ENCODE measurements around the gene TMA7B.

TMA7B gene

GRCh38 chr22:39997939-39998726 is 37.9 kb downstream of the TMA7B start:
- DNase-seq (ENCODE audit: low read depth in 1 of 2, low spot score in 1 of 2), result no peak

- DNase-seq (ENCODE audit: low read depth in 1 of 2, low spot score in 1 of 2), result no peak
Observed at GRCh38 chr22:39999144-39999757, 39.1 kb downstream of the TMA7B start.

GRCh38 chr22:40000171-40000570 is 40.0 kb downstream of the TMA7B start:
- DNase-seq (ENCODE audit: low read depth in 1 of 2, low spot score in 1 of 2), result no peak

DNA sequence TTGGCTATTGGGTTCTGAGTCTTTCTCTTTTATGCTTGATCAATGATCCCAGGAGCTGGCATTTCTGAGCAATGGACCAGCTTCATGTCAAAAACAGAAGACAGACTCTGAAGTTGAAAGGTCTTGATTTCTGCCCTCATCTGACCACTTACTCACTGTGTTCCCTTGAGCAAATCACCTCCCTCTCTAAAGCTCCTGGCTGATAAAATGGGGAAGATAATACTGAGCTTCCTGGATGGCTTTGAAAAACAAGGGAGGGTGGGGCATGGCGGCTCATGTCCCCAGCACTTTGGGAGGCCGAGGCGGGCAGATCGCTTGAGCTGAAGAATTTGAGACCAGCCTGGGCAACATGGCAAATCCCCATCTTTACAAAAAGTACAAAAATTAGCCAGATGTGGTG is 40.9 kb downstream of the TMA7B start:
- DNase-seq (ENCODE audit: low read depth in 1 of 2, low spot score in 1 of 2), result no peak

DNA sequence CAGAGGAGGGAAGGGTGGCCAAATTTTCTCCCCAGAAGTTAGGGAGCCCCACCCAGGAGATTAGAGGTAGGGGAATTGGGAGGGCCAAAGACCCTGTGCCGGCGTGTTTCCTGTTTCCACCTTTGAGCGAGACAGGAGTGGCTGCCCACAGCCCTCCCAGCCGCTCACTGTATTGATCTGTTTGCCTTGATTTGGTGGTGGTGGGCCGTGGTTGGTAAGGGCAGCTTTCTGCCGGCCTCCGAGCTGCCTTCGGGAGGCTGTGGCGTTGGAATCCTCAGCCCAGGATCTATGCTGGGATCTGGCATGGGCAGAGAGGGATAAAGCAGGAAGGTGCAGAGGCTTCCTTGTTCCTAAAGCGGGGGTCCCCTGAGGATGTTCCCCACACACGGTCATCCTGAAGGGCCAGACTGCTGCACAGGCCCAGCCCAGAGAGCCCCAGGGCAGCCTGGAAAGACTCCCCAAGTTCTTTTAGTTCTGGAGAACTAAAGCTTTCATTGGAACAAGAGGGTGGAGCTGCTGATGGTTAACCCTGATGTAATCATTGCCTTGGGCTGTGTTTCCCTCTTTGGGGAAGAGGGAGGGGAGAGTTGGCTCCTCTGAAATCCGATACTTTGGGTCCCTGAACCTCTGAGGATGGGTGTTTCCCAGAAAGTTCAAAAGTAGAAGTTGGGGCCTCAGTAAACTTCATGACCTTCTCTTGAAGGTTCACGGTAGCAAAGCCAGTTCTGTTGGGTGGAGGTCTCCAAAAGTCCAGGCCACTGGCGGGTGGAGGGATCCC is 41.8 kb downstream of the TMA7B start:
- DNase-seq (ENCODE audit: low read depth in 1 of 2, low spot score in 1 of 2), result no peak

DNA sequence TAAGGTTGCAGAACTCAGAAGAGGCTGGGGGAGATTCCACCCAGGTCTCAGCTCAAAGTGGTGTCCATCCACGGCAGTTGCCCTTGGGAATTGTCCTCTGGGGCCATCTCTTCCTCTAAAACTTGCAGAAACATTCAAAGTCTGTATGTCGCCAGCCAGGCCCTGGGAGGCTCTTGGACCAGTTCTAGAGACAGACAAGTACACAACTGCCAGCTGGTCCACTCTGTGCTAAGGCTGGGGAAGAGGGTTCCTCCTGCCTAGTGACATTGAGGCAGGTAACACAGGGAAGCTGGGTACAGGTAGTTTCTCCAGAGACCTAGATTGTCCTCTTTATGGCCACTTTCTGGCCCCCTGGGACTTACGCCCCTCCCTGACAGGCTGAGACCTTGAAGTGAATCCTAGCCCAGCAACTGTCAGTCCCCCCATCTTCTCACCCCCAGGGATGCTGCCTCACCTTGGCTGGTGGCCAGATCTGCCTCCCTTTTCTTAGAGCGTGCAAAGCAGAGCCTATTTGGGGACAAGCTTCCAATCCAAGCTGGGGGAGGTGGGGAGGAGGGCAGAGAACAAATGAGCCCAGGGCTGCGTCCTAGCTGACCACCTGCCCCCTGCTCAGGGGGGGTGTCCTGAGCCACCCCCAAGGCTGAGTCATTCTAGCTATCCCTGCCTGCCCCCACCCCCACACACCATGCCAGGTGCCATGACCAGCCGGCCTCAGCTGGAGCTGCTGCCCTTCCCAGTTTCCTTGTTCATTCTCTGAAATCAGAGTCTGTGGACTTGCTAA is 42.9 kb downstream of the TMA7B start:
- DNase-seq (ENCODE audit: low read depth in 1 of 2, low spot score in 1 of 2), result no peak

DNA sequence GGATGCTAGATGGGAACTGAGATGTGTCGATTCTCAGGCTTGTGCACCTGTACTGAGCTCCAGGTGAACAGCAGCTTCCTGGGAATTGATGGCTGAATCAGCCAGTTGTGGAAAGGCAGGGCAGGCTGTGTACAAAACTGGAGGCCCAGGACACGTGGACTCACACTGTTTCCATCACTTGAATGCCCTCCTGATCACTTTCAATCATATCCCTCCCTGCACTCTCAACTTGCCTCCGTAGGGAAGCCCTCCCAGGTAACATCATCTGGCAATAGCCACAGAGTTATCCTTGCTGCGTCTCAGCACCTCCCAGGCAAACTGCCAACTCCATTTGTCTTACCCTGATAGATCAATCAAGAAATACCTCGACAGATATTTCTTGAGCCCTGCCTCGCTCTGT is 44.6 kb downstream of the TMA7B start:
- no peak for DNase-seq (ENCODE audit: low read depth in 1 of 2, low spot score in 1 of 2)

DNA sequence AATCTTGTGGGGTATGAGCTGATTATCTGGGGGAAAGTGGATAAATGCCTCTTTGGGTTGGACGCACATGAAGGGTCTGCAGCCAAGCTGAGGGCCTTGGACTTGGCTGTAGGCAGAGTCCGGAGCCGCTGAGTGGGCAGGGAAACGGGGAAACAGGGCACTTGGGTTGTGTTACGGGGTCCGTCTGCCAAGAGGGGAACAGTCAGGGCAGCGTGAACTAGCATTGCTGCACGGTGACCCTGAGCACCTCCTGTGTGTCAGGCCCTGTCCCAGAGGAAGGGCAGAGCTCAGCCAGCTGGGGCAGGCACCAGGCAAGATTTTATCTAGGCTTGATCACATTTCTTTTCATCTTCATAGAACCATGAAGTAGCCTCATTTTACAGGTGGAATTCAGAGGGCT is 46.4 kb downstream of the TMA7B start:
- DNase-seq (ENCODE audit: low read depth in 1 of 2, low spot score in 1 of 2), result no peak

- no peak for DNase-seq (ENCODE audit: low read depth in 1 of 2, low spot score in 1 of 2)
Observed at GRCh38 chr22:40007853-40008710, 47.9 kb downstream of the TMA7B start.

DNA sequence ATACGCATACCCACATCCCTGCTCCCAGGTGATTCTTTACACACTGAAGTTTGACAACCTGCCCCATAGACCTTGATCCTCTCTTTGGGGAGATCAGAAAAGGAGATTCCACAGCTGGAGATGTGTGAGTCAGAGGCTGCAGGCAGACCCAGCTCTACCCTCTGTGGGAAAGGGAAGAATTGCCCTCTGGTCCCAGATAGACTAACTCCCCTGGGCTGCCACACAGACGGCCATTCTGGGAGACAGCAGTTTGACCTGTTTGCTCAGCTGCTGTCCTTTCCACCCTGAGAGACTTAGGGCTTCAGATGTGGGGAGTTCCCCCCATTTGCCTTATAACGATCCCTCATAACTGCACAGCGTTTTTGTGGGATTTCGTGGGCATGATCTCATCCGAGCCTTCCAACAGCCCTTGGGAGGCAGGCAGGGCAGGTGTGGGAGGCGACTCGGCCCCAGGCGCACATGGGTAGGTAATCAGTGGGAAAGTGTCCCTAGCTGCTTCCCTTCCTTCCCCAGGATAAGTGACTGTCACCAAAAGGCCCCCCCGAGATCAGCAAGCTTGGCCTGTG is 48.6 kb downstream of the TMA7B start:
- DNase-seq (ENCODE audit: low read depth in 1 of 2, low spot score in 1 of 2), result no peak

GRCh38 chr22:40009292-40009774 is 49.1 kb downstream of the TMA7B start:
- no peak for DNase-seq (ENCODE audit: low read depth in 1 of 2, low spot score in 1 of 2)

GRCh38 chr22:40009951-40010671 is 49.9 kb downstream of the TMA7B start:
- no peak for DNase-seq (ENCODE audit: low read depth in 1 of 2, low spot score in 1 of 2)

DNA sequence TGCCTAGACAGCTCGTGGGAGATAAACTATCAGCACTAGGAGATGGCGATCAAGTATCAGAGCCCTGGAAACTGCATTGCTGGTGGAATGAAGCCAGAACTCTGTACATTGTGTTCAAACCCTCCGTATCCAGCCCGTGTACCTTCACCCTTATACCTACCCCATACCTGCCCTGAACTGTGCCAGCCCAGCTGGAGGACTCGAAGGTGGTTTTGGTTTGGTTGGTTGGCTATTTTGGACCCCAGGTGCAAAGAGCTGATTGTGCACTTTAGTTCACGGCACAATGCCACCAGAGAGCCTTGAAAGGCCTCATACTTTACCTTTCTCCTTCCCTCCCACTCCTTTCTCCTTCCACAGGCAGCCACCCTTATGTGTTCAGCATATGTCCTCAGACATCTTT is 50.5 kb downstream of the TMA7B start:
- DNase-seq (ENCODE audit: low read depth in 1 of 2, low spot score in 1 of 2), result no peak

Measured in activated T-helper 1 cell treated with anti-CD3 and anti-CD28 coated beads, Interleukin-2, amount 50 U/mL, for 16 hours (primary cell).